K562 (cell line): ENCODE results near the gene SART3. TPM values are rescaled to one million over a fixed set of nuclear protein-coding genes. Genes with fewer than 3 reads are reported as not detected.

Experiments used
- ATAC-seq: fragments of 200-7000 bp; cut with Tn5 transposase; 3 replicates; pipeline ENCODE4 v1.9.1; 2020; ENCODE audit warnings: moderate library complexity
- BruUV-seq: library from RNA; stranded (reverse); fragments of 400-500 nt; replicated peaks from 2 replicates; lab custom pipeline; 2021; lab: Mats Ljungman, UMichigan
- CTCF ChIA-PET: fragments of 300-600 bp; formaldehyde crosslinking; extraction: SDS; loops from one replicate; lab custom pipeline; 2021; ENCODE audit warnings: low intra/inter-chr PET ratio; lab: Yijun Ruan, JAX
- POLR2A ChIA-PET: fragments of 300-600, 350-650 bp; sonication (Branson Sonifier 250); formaldehyde crosslinking; extraction: SDS; loops from one replicate; lab custom pipeline; 2021; ENCODE audit warnings: antibody characterized with exemption, inconsistent platforms; lab: Yijun Ruan, JAX
- DNase-seq, 4 experiments: peaks; one replicate each; pipeline versions ENCODE4 v3.0.0 to v3.0.0-alpha.2; 2011 to 2018; ENCODE audit warnings: low spot score in 3 of 4, mixed read lengths in 3 of 4; ENCODE audit errors: extremely low read depth in 1 of 4
- FAIRE-seq: peaks from 2 replicates; lab custom pipeline; 2011; peaks lifted over from hg19 to GRCh38; lab: Jason Lieb, UNC
- H2AFZ ChIP-seq: 2 replicates; pipeline ENCODE4 v1.6.0; 2011; ENCODE audit warnings: low read depth, low read length, control low read depth, inconsistent platforms
- H3K27ac ChIP-seq: fragments of 200-600 bp; 3 replicates; pipeline ENCODE4 v1.8.0; 2011; ENCODE audit warnings: low read depth, mild to moderate bottlenecking, control low read depth, inconsistent platforms, low read length, moderate library complexity, mixed read lengths; ENCODE audit errors: extremely low read depth
- H3K27me3 ChIP-seq, 2 experiments: fragments of 300-600 bp in 1 of 2; 2 replicates in 1 of 2; 3 replicates in 1 of 2; pipeline versions ENCODE4 v1.6.0 to v1.8.0; 2011; ENCODE audit warnings: inconsistent platforms in 2 of 2, low read length in 2 of 2, mild to moderate bottlenecking in 1 of 2, mixed read lengths in 1 of 2, moderate library complexity in 1 of 2; ENCODE audit not compliant: control insufficient read depth in 2 of 2, insufficient read depth in 2 of 2
- H3K36me3 ChIP-seq: fragments of 300-600 bp; 3 replicates; pipeline ENCODE4 v1.8.0; 2011; ENCODE audit warnings: mild to moderate bottlenecking, low read length, inconsistent platforms; ENCODE audit not compliant: control insufficient read depth, insufficient read depth
- H3K4me1 ChIP-seq, 2 experiments: fragments of 200-600 bp in 1 of 2; replicated peaks in 1 of 2; 2 replicates in 1 of 2; 3 replicates in 1 of 2; pipeline versions ENCODE4 v1.5.1 to v1.8.0; 2011; ENCODE audit warnings: inconsistent platforms in 2 of 2, low read length in 2 of 2, mild to moderate bottlenecking in 1 of 2, mixed read lengths in 1 of 2, moderate library complexity in 1 of 2; ENCODE audit not compliant: control insufficient read depth in 2 of 2, insufficient read depth in 2 of 2
- H3K4me2 ChIP-seq: 2 replicates; pipeline ENCODE4 v1.6.1; 2011; ENCODE audit warnings: low read length, control low read depth, inconsistent platforms, mixed read lengths; ENCODE audit not compliant: insufficient read depth
- H3K4me3 ChIP-seq: fragments of 200-600 bp; sonication (generic), shearing (Covaris generic); 2 replicates; pipeline ENCODE4 v1.5.1; 2016; ENCODE audit warnings: control low read depth, inconsistent platforms
- H3K79me2 ChIP-seq: fragments of 200-600 bp; 3 replicates; pipeline ENCODE4 v1.8.0; 2011; ENCODE audit warnings: low read length, inconsistent platforms; ENCODE audit not compliant: control insufficient read depth, insufficient read depth
- H3K9ac ChIP-seq, 2 experiments: 2 replicates each; pipeline versions ENCODE4 v1.6.0 to v1.6.1; 2011; ENCODE audit warnings: low read depth in 2 of 2, low read length in 2 of 2, control low read depth in 1 of 2, inconsistent platforms in 1 of 2, mild to moderate bottlenecking in 1 of 2, mixed read lengths in 1 of 2; ENCODE audit not compliant: insufficient read depth in 1 of 2
- H3K9me1 ChIP-seq: one replicate; pipeline ENCODE4 v1.6.0; 2011; ENCODE audit warnings: inconsistent platforms, mild to moderate bottlenecking, low read length, moderate library complexity; ENCODE audit not compliant: control insufficient read depth, insufficient read depth
- H3K9me3 ChIP-seq: replicated peaks from 2 replicates; pipeline ENCODE4 v1.5.1; 2011; ENCODE audit warnings: low read depth, low read length, inconsistent platforms; ENCODE audit not compliant: control insufficient read depth, insufficient read depth
- H4K20me1 ChIP-seq: replicated peaks from 2 replicates; pipeline ENCODE4 v1.6.1; 2011; ENCODE audit warnings: low read length, inconsistent platforms, mixed read lengths; ENCODE audit not compliant: control insufficient read depth, insufficient read depth
- ATF1 ChIP-seq, 2 experiments: fragments of 450-650 bp in 1 of 2; IDR thresholded peaks; 2 replicates each; pipeline ENCODE4 v1.6.1; 2016; ENCODE audit warnings: missing compliant biosample characterization in 1 of 2, missing genetic modification characterization in 1 of 2
- BCOR ChIP-seq: fragments of 450-650 bp; IDR thresholded peaks from 2 replicates; pipeline ENCODE4 v1.6.1; 2016
- C11orf30 ChIP-seq: fragments of 450-650 bp; IDR thresholded peaks from 2 replicates; pipeline ENCODE4 v1.6.1; 2016; ENCODE audit warnings: low read depth, mild to moderate bottlenecking
- CUX1 ChIP-seq: fragments of 200-800 bp; sonication (Bioruptor generic); IDR thresholded peaks from 2 replicates; pipeline ENCODE4 v1.6.1; 2016; ENCODE audit warnings: missing genetic modification characterization, missing compliant biosample characterization
- DMBX1 ChIP-seq: fragments of 250-450 bp; sonication (Bioruptor Pico); IDR thresholded peaks from 2 replicates; pipeline ENCODE4 v1.8.0; 2022; ENCODE audit warnings: inconsistent platforms, mild to moderate bottlenecking, moderate library complexity, borderline replicate concordance
- PTBP1 ChIP-seq: fragments of 200-400 bp; formaldehyde crosslinking; IDR thresholded peaks from 2 replicates; pipeline ENCODE4 v1.6.1; 2017; ENCODE audit warnings: low read depth, low read length
- RCOR1 ChIP-seq, 2 experiments: IDR thresholded peaks; 2 replicates each; pipeline ENCODE4 v1.6.1; 2012; ENCODE audit warnings: low read depth in 2 of 2, low read length in 2 of 2, borderline replicate concordance in 1 of 2, improper control_type of control experiment in 1 of 2
- RHOXF2B ChIP-seq: fragments of 250-450 bp; sonication (Bioruptor Pico); conservative IDR thresholded peaks from 2 replicates; pipeline ENCODE4 v1.5.1; 2021
- SIRT6 ChIP-seq: IDR thresholded peaks from one replicate; pipeline ENCODE4 v1.6.1; 2012; ENCODE audit warnings: low read depth, mild to moderate bottlenecking, control low read depth, inconsistent platforms, low read length, moderate library complexity
- SMARCB1 ChIP-seq: IDR thresholded peaks from 2 replicates; pipeline ENCODE4 v1.6.1; 2011; ENCODE audit warnings: improper control_type of control experiment, low read depth; ENCODE audit not compliant: insufficient read length
- SP2 ChIP-seq: IDR thresholded peaks from 2 replicates; pipeline ENCODE4 v1.6.1; 2011; ENCODE audit warnings: mild to moderate bottlenecking, low read depth, low read length, moderate library complexity; ENCODE audit not compliant: poor library complexity, severe bottlenecking; ENCODE audit errors: extremely low read depth
- ZKSCAN8 ChIP-seq: fragments of 200-800 bp; sonication (Bioruptor generic); IDR thresholded peaks from 2 replicates; pipeline ENCODE4 v1.6.1; 2016; ENCODE audit warnings: missing genetic modification characterization, missing compliant biosample characterization
- ZNF707 ChIP-seq: fragments of 250-450 bp; sonication (Bioruptor Pico); conservative IDR thresholded peaks from 2 replicates; pipeline ENCODE4 v1.8.0; 2022; ENCODE audit warnings: inconsistent platforms, mild to moderate bottlenecking, moderate library complexity
- WGBS: fragments of 100-300 bp; shearing (Covaris generic); methylation state at CpG from one replicate; pipeline ENCODE4 v1.1.6; 2016; ENCODE audit warnings: low coverage, mixed read lengths; ENCODE audit not compliant: insufficient coverage; ENCODE audit errors: missing lambda C conversion rate; 5-methylcytosine and 5-hydroxymethylcytosine counted together
- in situ Hi-C: fragments of 300-500 bp; cut with MboI; formaldehyde crosslinking; loops from 4 replicates; pipeline ENCODE4 v1.15.0; 2018; ENCODE audit warnings: inconsistent platforms, mixed read lengths
- intact Hi-C: fragments of 100-400 bp; cut with micrococcal nuclease; formaldehyde crosslinking; loops from 2 replicates; pipeline ENCODE4 v1.14.2; 2022
- polyA plus RNA-seq, 8 experiments: library from polyadenylated mRNA; depleted of rRNA in 4 of 8; stranded (reverse) in 5 of 8; unstranded in 3 of 8; fragments of >200 nt; fragmentation: Nextera tagmentation in 2 of 8; fragmentation: Illumina TruSeq in 1 of 8; extraction: Ambion mirVana in 2 of 8; extraction: Trizol in 1 of 8; gene quantifications; 2 replicates each; pipeline versions ENCODE4 v1.2.1 to v1.2.3, GENCODE V29; 2011 to 2014; ENCODE audit warnings: inconsistent platforms in 1 of 8, missing spikeins in 1 of 8
- total RNA-seq, 7 experiments: library from RNA; depleted of rRNA in 6 of 7; stranded (reverse); fragments of >200 nt in 6 of 7; fragmentation: Illumina TruSeq in 2 of 7; extraction: Trizol in 2 of 7; gene quantifications; 2 replicates each; pipeline versions ENCODE4 v1.2.1 to v1.2.3, GENCODE V29; 2011 to 2021; ENCODE audit warnings: low replicate concordance in 1 of 7
- TF ChIP-seq, protein P1 (sequence below): fragments of 450-650 bp; IDR thresholded peaks from 2 replicates; pipeline ENCODE4 v1.6.1; 2016

Gene SART3
- total and polyA plus RNA-seq, 9 of the 15 experiments (the other 6 are each of a cell fraction or from before 2014, with no cell fraction given): 8.9 to 167 (median 56.7) TPM

- H3K79me2 ChIP-seq: no peaks in the 10 kb centered on the region
- no peaks in the 10 kb centered on the region for H3K36me3 ChIP-seq
- BruUV-seq: no TSS peak
- peaks cover 0 to 16% of the 10 kb centered on the region in 2 experiments; a peak in 2 of 5 replicates for H3K27me3 ChIP-seq
- no peak overlapping the region for H3K9ac ChIP-seq
- ChIA-PET CTCF (no interaction called here), POLR2A (no interaction called here)
- in situ Hi-C loops: no loop called here
- no peak for ATAC-seq
- peaks cover 0 to 28% of the 10 kb centered on the region in 2 experiments; a peak in 1 of 5 replicates for H3K4me1 ChIP-seq
- no peaks in the 10 kb centered on the region for H4K20me1 ChIP-seq
- intact Hi-C loops: no loop called here
- no peaks in the 10 kb centered on the region for H3K9me1 ChIP-seq
- no peak overlapping the region for H3K4me2 ChIP-seq
- H3K9me3 ChIP-seq: no peaks in the 10 kb centered on the region
- FAIRE-seq: no peak
- DNase-seq: no peak
- H2AFZ ChIP-seq: no peak overlapping the region
- H3K4me3 ChIP-seq: no peak overlapping the region
- no peak overlapping the region for H3K27ac ChIP-seq
- WGBS: 50% methylated on average over 22 of the region's 25 CpGs
- TF ChIP-seq SMARCB1 (no peak), ATF1 (CRISPR knock-in tag; IDR thresholded peaks at IDR 0.05) (no peak), ATF1 (tag; IDR thresholded peaks at IDR 0.05) (no peak), RCOR1 (IDR thresholded peaks at IDR 0.05; ENCODE audit: borderline replicate concordance in 1 of 2, low read depth in 2 of 2, low read length in 2 of 2) (0 out of 4 replicates have a peak, but pooled peaks of 1 of the 2 experiments have one; percentile 5), SP2 (no peak), C11orf30 (no peak), ZKSCAN8 (CRISPR knock-in tag) (peak; percentile 92), SIRT6 (no peak), DMBX1 (CRISPR knock-in tag) (no peak), CUX1 (CRISPR knock-in tag) (no peak), PTBP1 (0 out of 2 replicates have a peak, but pooled peaks have one; percentile 31), ZNF707 (no peak), BCOR (peak; percentile 85), RHOXF2B (CRISPR knock-in tag) (no peak)
- TF ChIP-seq, protein P1, sequence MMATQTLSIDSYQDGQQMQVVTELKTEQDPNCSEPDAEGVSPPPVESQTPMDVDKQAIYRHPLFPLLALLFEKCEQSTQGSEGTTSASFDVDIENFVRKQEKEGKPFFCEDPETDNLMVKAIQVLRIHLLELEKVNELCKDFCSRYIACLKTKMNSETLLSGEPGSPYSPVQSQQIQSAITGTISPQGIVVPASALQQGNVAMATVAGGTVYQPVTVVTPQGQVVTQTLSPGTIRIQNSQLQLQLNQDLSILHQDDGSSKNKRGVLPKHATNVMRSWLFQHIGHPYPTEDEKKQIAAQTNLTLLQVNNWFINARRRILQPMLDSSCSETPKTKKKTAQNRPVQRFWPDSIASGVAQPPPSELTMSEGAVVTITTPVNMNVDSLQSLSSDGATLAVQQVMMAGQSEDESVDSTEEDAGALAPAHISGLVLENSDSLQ: no peak
Observed at GRCh38 chr12:108592033-108592909, 31.3 kb upstream of the SART3 start.
